ENCODE results near the gene ALK.

The ALK gene

DNA sequence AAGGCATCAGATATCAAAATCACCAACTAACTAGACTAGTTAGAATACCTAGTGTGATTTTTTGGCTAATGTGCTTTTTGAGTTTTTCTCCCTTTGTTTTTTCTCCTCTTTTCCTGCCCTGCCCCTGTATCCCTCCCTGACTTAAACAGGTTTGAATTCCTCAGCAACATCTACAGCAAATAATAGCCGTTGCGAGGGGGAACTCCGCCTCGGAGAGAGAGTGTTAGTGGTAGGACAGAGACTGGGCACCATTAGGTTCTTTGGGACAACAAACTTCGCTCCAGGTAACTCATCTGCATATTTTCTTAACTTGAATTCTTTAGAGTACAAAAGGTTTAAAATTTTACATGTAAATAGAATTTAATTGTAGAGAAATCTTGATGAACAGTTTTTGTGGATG lies 761.2 kb downstream of the ALK start:
- DNase-seq (ENCODE audit: low read depth, low spot score) = no peak

DNA sequence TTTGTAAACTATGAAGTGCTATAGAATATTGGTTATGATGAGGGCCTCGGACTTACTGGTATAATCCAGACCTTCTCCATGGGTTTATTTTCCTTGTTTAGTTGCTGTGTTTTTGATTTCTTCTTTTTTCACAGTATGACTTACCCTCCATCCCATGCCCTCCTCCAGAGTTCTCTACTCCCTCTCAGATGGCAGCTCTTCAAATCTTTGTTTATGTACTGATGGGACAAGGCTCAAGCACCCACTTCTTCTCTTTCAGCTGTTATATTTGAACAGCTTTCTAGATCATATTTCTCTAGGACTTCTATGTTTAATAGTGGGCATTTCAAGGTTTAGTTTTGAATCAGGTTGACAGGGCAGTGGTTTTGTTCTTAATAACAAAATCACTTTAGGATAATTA lies 762.3 kb downstream of the ALK start:
- no peak for DNase-seq (ENCODE audit: low read depth, low spot score)

DNA sequence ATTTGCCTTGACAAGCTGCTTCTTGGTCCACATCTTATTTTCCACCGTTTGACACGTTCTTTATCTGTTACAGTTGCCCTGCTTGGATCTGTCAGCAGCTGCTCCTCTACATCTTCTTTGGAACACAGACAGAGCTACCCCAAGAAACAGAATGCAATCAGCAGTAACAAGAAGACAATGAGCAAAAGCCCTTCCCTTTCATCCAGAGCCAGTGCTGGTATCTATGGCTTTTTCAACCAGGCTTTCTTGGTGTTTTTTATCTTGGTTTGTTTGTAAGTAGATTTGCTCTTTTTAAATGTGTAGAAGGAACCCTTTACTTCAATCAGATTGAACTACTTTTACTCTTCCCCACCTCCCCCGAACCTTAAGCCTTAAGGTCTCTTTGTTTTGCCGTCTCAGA lies 764.3 kb downstream of the ALK start:
- no peak for DNase-seq (ENCODE audit: low read depth, low spot score)

DNA sequence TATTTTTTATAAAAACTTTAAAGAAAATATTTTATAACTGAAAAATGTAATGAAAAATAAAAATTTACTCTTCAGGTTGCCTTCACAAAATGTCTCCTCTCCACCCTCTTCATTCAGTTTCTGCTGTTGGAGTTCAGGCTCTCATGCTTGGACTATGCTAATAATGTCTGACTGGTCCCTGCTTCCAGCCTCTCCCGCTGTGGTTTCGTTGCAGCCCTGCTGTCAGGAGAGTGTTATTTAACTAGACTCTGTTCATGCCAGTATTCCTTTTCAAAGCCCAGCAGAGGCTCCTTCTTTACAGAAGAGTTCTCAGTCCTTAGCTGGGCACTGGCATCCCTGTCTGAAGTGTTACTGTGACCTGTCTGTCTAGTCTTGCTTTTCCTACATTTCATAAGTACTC lies 765.8 kb downstream of the ALK start:
- DNase-seq (ENCODE audit: low read depth, low spot score) = no peak

DNA sequence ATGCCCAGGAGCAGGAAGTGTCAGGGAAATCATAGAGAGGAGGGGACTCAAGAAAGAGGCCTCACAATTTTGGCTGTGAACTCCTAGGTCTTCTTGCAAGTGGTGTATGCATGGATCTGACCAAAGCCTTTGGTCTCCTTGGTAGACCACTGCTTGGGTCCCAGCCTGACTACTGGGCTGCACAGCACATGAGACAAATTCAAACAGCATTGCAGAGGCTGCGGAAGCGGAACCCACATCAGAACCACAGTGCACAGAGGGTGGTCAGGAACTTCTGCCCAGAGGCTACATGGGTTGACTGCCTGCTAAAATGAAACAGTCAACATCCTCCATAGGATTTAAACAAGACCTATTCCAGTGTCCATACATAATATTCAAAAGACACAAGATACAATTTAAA lies 766.8 kb downstream of the ALK start:
- no peak for DNase-seq (ENCODE audit: low read depth, low spot score)

DNA sequence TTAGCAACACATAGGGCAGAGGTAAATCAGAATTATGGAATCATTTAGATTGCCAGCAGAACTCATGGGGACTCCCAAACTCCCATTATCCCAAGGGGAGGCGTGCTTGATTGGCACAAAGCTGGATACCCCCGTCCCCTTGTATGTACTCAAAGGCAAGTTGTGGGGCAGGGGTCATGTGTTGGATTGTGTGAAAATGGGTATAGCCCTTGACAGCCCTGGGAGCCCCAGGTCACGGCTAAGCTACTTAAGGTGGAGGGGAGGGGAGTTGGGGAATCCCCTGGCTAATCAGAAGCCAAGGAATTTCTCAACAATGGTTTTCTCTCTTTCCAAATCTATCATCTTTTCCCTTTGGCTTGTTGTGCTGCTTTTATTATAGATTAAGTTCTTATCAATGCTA lies 773.4 kb downstream of the ALK start:
- DNase-seq (ENCODE audit: low read depth, low spot score) = no peak

DNA sequence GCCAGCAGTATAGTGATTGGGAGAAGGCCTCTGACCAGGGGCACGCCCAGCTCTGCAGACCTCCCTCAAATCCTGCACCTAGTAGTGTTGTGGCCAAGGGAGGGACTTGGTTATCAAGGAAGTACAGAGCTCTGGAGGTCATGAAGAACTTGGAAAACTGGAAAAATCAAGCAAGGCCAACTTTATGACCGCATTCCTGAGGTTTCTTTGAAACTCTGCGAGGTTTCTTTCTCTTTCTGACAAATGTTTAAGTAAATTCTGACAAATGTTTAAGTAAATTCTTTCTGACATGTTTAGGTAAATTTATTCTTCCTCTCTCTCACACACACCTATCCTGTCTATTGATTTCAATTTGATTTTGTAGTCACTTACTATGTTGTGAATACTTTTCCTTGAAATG lies 775.2 kb downstream of the ALK start:
- no peak for DNase-seq (ENCODE audit: low read depth, low spot score)

DNA sequence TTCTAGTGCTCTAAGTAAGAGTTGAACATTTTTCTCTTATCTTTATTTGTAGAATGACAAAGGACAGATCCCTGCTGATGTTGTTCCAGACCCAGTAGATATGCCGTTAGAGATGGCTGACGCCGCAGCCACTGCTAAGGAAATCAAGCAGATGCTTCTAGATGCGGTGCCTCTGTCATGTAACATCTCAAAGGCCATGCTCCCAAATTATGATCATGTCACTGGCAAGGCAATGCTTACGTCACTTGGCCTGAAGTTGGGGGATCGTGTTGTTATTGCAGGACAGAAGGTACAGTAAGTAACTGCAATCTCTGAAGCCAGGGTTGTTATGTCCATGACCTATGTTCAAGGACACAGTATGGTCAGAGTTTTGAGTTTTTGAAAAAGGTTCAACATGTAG lies 777.7 kb downstream of the ALK start:
- DNase-seq (ENCODE audit: low read depth, low spot score) = no peak
